Kidney epithelial cell (primary cell): ENCODE measurements around the gene KLHL41. TPM values are rescaled to one million over a fixed set of nuclear protein-coding genes. Genes with fewer than 3 reads are reported as not detected.

Experiments used
- DNase-seq: peaks from one replicate; pipeline ENCODE4 v3.0.0-alpha.2; 2010; ENCODE audit warnings: low read depth
- H3K27me3 ChIP-seq: 2 replicates; pipeline ENCODE4 v1.6.0; 2011; ENCODE audit warnings: low read length; ENCODE audit not compliant: control insufficient read depth, insufficient read depth
- H3K36me3 ChIP-seq: 2 replicates; pipeline ENCODE4 v1.5.1; 2011; ENCODE audit warnings: low read length; ENCODE audit not compliant: control insufficient read depth, insufficient read depth
- H3K4me3 ChIP-seq: 2 replicates; pipeline ENCODE4 v1.5.1; 2011; ENCODE audit warnings: low read depth, mild to moderate bottlenecking, control low read depth, low read length
- CTCF ChIP-seq: IDR thresholded peaks from 2 replicates; pipeline ENCODE4 v1.5.1; 2011; ENCODE audit warnings: mild to moderate bottlenecking, moderate library complexity, low read length, control low read depth, inconsistent platforms; ENCODE audit not compliant: insufficient read depth, poor library complexity, severe bottlenecking
- total RNA-seq: library from RNA; depleted of rRNA; stranded (reverse); fragments of >200 nt; gene quantifications from 2 replicates; pipeline ENCODE4 v1.2.3, GENCODE V29; 2015

Gene KLHL41
- 0.29 TPM in 1 of 2 replicates, not detected in the other for total RNA-seq

DNA sequence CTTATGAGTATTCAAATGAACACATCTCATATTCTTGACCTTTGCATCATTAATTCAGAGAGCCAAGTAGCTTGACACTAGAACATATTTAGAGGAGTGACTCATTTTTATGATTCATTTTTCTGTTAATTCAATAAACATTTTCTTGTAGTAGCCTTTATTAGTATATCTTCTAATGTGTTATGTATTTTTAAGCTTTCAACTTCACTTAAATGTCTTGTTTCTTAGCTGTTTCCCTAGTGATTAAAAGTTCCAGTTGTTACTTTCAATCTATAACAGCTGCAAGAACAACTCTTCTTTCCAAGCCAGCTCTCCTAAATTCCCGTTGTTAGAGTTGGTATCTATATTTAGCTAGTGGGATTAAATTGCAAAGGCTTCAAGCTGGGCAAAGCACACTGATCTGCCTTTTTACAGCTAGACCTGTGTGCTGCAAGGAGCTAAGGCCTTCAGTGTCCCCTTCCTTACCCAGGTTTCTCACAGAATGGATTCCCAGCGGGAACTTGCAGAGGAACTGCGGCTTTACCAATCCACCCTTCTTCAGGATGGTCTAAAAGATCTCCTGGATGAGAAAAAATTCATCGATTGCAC is at the start of gene KLHL41:
Gene KLHL41 (plus strand): TSS at position 405 of the 588 bp plus-strand sequence. CDS start 77 bp downstream, at position 482.
- DNase-seq: no peak
- no peak within 1 kb of the TSS for H3K4me3 ChIP-seq
- no peak for TF ChIP-seq CTCF
- no peaks in the 10 kb centered on the region for H3K36me3 ChIP-seq
- H3K27me3 ChIP-seq: no peaks in the 10 kb centered on the region

GRCh38 chr2:169461143-169461542 is 48.4 kb upstream of the KLHL41 start:
- Histone ChIP-seq H3K4me3 (no peak overlapping the region), H3K36me3 (no peaks in the 10 kb centered on the region), H3K27me3 (no peaks in the 10 kb centered on the region)
- TF ChIP-seq CTCF: no peak
- no peak for DNase-seq

GRCh38 chr2:169462896-169463695 is 46.4 kb upstream of the KLHL41 start:
- no peak overlapping the region for H3K4me3 ChIP-seq
- TF ChIP-seq CTCF: no peak
- no peak for DNase-seq
- no peaks in the 10 kb centered on the region for H3K36me3 ChIP-seq
- no peaks in the 10 kb centered on the region for H3K27me3 ChIP-seq

DNA sequence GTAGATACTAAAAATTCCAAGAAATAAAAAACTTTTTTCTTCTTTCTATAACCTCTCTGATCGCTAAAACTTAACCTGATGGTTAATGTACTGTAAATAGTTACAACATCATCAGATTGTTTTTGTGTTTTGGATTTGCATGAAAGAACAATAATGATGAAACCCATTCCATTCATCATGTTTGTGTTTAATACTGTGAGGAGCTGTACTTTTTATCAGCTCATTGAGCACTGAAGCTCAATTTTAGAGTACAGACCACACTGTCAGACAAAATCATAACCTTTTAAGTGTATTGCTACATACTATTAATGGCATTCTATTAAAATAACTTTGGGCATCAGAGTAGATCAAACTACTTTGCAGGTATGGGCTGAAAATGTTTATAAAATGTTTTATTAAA is 45.0 kb upstream of the KLHL41 start:
- no peak for DNase-seq
- no peaks in the 10 kb centered on the region for H3K36me3 ChIP-seq
- no peak for TF ChIP-seq CTCF
- H3K4me3 ChIP-seq: no peak overlapping the region
- H3K27me3 ChIP-seq: no peaks in the 10 kb centered on the region

- no peak overlapping the region for H3K4me3 ChIP-seq
- no peaks in the 10 kb centered on the region for H3K27me3 ChIP-seq
- no peaks in the 10 kb centered on the region for H3K36me3 ChIP-seq
- no peak for TF ChIP-seq CTCF
- DNase-seq: no peak
These were observed 44.6 kb upstream of the KLHL41 start for GRCh38 chr2:169464882-169465281.
